Hematopoietic multipotent progenitor cell treated with erythropoietin and hydrocortisone succinate and interleukin-3 and kit ligand, for 6 days (in vitro differentiated cells): Measurements from ENCODE around the gene MSH3.
A peak's percentile ranks its signal among the peaks of the same experiment; 100 is the strongest.
"Not testable (repeated sequence)": the region's sequence is repeated elsewhere in the genome, so short reads cannot be mapped to it uniquely, and the experiment has no call there.

ENCODE experiments used
- DNase-seq: peaks from one replicate; pipeline ENCODE4 v3.0.0-alpha.2; 2015

MSH3 gene

GRCh38 chr5:80759866-80760577 is 105.6 kb downstream of the MSH3 start:
- no peak for DNase-seq

DNA sequence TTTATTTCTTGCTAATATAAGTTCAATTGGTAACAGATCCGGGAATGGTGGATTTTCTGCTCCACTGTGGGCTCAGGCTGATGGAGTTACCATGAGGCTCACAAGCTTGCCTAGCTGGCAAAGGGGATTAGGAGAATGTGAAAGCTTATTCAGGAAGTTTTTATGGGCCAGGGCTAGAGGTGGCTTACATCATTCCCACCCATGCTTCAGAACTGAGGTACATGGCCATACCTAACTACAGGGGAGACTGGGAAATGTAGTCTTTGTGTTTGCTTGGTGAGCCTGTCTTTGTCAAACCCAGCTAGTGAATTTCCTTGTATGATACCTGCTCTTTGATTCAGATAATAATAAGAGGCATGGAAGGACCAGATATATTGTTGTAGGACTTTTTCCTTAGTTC is 106.2 kb downstream of the MSH3 start:
- DNase-seq: no peak

- peak; percentile 19 for DNase-seq
These were observed 106.7 kb downstream of the MSH3 start for GRCh38 chr5:80761176-80761575.

GRCh38 chr5:80761966-80762365 is 107.5 kb downstream of the MSH3 start:
- no peak for DNase-seq

- no peak for DNase-seq
These were observed 108.1 kb downstream of the MSH3 start for GRCh38 chr5:80762573-80762972.

DNA sequence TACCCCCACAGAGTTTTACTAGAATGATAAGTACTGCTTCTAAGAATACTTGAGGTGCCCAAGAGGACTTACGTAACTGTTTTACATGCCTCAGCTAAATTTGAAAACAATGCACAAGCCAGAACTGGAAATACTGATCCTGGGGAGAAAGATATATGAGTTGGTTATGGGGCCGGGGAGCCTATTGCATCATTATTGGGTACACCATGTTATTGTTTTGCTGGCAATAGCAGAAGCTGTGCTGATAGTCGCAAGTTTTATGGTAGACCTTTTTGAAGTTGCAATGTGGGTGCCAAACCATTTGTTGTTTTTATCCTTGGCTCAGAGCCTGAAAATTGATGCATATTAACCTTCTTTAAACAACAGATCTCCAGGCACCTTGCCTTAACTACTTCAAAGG is 108.8 kb downstream of the MSH3 start:
- DNase-seq: no peak

DNA sequence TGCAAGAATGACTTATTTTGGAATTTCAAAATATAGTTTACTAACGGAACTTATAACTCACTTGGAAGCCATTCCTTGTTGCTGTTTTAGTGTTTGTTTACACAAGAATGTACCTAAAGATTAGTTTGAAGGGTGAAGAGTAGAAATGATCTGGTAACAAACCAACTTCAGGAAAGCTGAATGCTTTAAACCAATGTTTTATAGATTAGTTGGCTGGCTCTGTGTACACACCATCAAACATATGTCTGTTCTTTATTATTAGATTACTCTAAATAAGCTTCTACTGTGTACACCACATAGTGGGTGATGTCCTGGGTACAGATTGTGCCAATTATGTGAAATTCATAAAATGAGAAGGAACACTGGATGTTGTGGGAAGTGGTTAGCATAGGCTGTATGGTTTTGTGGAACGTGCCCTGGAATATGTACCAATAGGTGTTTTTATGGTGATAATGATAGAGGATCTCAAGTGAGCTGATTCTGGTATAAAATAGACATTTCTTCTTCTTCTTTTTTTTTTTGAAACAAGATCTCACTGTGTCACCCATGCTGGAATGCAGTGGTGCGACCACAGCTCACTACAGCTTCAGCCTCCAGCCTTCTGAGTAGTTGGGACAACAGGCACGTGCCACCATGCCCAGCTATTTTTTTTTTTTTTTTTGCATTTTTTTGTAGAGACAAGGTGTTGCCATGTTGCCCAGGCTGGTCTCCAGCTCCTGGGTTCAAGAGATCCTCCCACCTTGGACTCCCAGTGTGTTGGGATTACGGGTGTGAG is 109.6 kb downstream of the MSH3 start:
- no peak for DNase-seq

DNA sequence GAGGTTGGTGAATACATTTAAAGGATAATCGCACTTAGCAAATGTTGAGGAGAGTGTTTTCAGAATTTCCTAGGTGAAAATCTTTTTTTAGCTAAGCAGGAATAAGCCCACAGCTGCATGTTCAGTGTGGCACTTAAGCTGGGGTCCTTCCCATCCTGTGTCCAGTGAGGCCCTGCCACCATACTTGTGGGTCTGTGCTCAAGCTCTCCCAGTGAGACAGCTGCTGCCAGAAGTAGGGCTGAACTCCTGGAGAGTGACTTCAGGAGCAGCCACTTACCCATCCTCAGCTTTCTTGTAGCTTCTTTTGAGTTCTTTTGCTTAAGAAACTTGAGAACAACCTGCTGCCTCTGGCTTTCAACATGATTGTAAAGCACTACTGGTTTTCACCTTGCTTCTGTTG is 110.3 kb downstream of the MSH3 start:
- DNase-seq: no peak

- no peak for DNase-seq
These were observed 123.2 kb downstream of the MSH3 start for GRCh38 chr5:80777347-80778287.

GRCh38 chr5:80780024-80780423 is 125.6 kb downstream of the MSH3 start:
- no peak for DNase-seq

- no peak for DNase-seq
These were observed 126.4 kb downstream of the MSH3 start for GRCh38 chr5:80780761-80781285.

- no peak for DNase-seq
These were observed 126.9 kb downstream of the MSH3 start for GRCh38 chr5:80781356-80781755.

- DNase-seq: no peak
These were observed 128.2 kb downstream of the MSH3 start for GRCh38 chr5:80782626-80783025.

DNA sequence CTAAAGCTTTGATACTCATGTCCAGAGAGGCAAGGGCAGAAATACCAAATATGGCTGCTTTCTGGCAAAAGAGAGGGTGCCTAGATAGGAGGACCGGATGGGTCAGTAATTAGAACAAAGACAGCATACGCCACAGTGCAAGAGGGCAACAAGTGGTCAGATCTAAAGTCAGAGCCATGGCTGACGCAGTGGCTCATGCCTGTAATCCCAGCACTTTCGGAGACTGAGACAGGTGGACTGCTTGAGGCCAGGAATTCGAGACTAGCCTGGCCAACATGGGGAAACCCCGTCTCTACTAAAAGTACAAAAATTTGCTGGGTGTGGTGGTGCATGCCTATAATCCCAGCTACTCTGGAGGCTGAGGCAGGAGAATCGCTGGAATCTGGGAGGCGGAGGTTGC is 129.3 kb downstream of the MSH3 start:
- not testable (repeated sequence) for DNase-seq

GRCh38 chr5:80784451-80784850 is 130.0 kb downstream of the MSH3 start:
- no peak for DNase-seq

- DNase-seq: not testable (repeated sequence)
These were observed 135.0 kb downstream of the MSH3 start for GRCh38 chr5:80789319-80790016.

DNA sequence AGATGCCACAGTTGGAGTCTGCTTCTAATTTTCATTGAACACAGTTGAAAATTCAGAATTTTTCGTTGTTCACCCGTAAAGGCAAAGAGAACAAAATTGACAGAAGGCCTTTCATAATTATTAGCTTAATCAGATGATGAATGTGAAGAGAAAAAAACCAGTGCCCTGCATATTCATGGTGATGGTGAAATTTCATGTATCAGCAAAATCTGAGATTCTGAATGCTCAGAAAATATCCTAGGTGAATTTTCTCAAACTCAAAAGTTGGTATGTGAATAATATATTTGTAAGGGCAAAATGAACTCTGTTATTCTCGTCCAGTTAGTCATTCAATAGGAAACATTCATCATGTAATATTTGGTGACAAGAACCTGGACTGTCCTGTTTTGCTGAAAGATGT is 136.2 kb downstream of the MSH3 start:
- DNase-seq: no peak

DNA sequence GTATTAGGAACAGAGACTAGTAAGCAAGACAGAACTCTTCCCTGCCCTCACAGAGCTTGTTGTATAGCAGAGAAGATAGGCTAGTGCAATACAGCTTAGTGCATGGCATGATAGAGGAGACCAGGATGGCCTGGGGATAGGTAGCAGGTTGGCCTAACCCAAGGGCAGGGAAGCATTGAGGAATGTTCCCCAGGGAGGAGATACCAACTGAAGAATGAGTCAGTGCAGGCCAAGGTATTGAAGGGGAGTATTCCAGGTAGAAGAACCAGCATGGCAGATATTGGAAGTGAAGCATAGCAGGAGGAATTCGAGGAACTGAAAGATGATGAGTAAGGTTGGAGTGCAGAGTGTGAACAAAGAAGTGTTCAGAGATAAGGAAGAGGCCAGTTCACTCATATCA is 138.9 kb downstream of the MSH3 start:
- no peak for DNase-seq

- no peak for DNase-seq
These were observed 142.4 kb downstream of the MSH3 start for GRCh38 chr5:80796846-80797245.

GRCh38 chr5:80797428-80798024 is 143.1 kb downstream of the MSH3 start:
- DNase-seq: no peak

DNA sequence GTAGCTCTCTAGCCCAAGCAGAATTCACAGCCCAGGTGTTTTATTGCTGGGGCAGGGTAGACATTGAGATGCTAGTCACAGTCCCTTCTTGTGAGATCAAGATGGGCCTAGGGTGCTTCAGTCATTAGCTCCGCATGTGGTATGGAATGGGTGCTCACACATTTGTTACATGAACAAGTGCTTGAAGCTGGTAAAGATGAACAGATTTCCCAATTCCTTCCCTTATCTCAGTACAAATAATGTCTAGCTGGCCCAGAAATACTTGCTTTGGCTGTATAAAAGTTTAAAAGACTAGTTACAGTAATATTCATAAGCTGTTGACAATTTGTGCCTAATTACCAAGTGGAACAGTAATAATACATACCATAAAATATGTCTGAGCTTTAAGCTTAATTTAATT is 143.7 kb downstream of the MSH3 start:
- no peak for DNase-seq

DNA sequence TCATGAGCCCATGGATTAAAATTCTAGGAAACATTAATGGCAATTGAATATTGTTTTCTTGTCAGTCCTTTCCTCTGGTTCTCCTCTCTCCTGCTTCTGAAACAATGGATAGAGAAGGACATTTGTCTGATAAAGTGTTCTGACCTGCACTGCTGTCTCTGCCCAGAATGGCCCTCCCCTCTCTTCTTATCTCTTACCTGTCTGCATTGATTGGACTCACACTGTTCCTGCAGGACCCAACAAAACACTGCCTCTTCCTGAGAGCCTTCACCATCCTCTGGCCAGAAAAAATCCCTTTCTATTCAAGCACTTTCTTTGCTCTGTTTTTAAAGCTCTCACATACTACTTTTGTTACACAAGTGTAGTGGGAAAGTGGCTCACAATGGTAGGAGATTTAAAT is 144.2 kb downstream of the MSH3 start:
- DNase-seq: no peak
